Left hindlimb (tissue), 1 donor: ENCODE data around the gene C1orf159.
A peak's percentile ranks its signal among the peaks of the same experiment; 100 is the strongest.
"Not testable (repeated sequence)": the region's sequence is repeated elsewhere in the genome, so short reads cannot be mapped to it uniquely, and the experiment has no call there.

ENCODE experiments used
- DNase-seq: peaks from one replicate; pipeline ENCODE4 v3.0.0-alpha.2; 2018

Gene C1orf159

GRCh38 chr1:1079408-1080121 is 36.3 kb downstream of the C1orf159 start:
- peak; percentile 77 for DNase-seq

- not testable (repeated sequence) for DNase-seq
These were observed 38.5 kb downstream of the C1orf159 start for GRCh38 chr1:1077396-1077795.

- DNase-seq, result peak; percentile 38
These were observed 40.5 kb downstream of the C1orf159 start for GRCh38 chr1:1075148-1075935.

GRCh38 chr1:1074631-1075147 is 41.2 kb downstream of the C1orf159 start:
- peak; percentile 32 for DNase-seq

- DNase-seq, result peak; percentile 50
These were observed 41.9 kb downstream of the C1orf159 start, which contains the start of gene RNF223 for GRCh38 chr1:1073743-1074587. RNF223 (minus strand) TSS chr1:1074306; CDS start chr1:1072566, 1,740 bp downstream.

- peak; percentile 28 for DNase-seq
These were observed 42.8 kb downstream of the C1orf159 start for GRCh38 chr1:1072849-1073742.

- DNase-seq, result peak; percentile 16
These were observed 43.5 kb downstream of the C1orf159 start for GRCh38 chr1:1072299-1072848.

- no peak for DNase-seq
These were observed 44.2 kb downstream of the C1orf159 start for GRCh38 chr1:1071486-1072298.

GRCh38 chr1:1069711-1070676 is 45.9 kb downstream of the C1orf159 start:
- DNase-seq, result no peak

GRCh38 chr1:1069056-1069710 is 46.7 kb downstream of the C1orf159 start:
- no peak for DNase-seq

- no peak for DNase-seq
These were observed 47.3 kb downstream of the C1orf159 start for GRCh38 chr1:1068517-1069055.

- no peak for DNase-seq
These were observed 47.9 kb downstream of the C1orf159 start for GRCh38 chr1:1067860-1068516.

GRCh38 chr1:1067284-1067859 is 48.5 kb downstream of the C1orf159 start:
- DNase-seq, result no peak

GRCh38 chr1:1066403-1067283 is 49.2 kb downstream of the C1orf159 start:
- no peak for DNase-seq

GRCh38 chr1:1065940-1066304 is 50.0 kb downstream of the C1orf159 start:
- not testable (repeated sequence) for DNase-seq

GRCh38 chr1:1065265-1065939 is 50.5 kb downstream of the C1orf159 start:
- DNase-seq, result no peak
